Measurements from ENCODE around the gene LKAAEAR1. TPM values are rescaled to one million over a fixed set of nuclear protein-coding genes. Genes with fewer than 3 reads are reported as not detected.

Gene LKAAEAR1
- polyA plus RNA-seq, 5 donors: 0.30 to 1.3 (median 0.54) TPM; not detected in 2

- peak; percentile 64 to 67 for DNase-seq
These were observed 45.5 kb downstream of the LKAAEAR1 start for GRCh38 chr20:64038565-64039292.

DNA sequence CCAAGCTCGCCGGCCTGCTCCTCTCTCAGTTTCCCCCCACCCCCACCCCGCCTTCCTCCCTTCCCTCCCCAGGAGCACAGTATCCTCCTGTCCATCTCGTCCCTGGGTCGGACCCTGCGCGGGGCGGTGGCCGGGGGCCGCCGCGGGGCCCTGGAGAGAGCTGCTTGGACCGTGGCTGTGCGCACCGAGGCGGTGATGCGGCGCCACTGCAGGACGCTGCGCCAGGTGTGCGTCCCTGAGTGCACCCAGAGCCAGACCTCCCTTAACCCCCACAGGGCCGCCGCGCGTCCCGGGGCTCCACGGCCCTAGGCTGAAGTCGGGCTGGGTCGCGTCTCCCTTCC lies 46.0 kb downstream of the LKAAEAR1 start:
- DNase-seq: no peak

DNA sequence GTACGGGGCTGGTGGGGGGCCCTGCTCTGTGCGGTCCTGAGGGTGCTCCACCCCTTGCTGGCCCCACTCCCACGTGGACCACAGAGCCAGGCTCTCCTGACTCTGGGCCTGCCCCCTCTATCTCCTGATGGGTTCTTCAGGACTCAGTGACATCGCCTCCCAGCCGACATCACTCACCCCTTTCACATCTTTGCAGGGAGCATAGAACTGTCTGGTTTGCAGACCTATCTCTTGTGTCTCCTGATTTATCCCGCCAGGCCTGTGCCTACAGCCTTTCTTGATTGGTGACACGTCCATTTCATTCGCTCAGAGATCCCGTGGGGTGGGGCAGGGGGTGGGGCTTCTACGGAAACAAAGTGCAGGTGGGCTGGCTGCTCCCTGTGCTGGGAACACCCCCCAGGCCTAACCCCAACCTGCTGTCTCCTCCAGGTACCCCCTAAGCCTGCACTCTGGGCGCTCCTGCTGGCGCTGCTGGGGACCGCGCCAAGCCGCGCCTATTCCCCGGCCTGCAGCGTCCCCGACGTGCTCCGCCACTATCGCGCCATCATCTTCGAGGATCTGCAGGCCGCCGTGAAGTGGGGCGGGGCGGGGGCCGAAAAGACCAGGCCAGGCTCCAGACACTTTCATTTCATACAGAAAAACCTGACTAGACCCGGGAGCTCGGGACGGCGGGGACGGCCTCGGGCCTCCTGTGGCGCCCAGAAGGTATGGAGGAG lies 46.5 kb downstream of the LKAAEAR1 start:
- no peak for DNase-seq

DNA sequence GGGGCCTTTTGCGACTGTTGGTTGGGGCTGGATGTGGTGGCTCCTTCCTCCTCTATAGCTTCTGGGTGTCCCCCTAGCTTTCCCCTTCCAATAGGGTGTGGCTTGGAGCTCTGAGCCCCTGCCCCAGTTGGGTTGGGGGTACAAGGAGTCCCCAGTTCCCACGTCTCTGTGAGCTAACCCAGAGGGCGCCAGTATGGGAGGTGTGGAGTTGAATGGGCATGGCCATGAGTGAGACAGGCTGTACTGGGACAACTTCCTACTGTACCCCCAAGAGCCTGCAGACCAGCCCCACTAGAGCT lies 47.0 kb downstream of the LKAAEAR1 start:
- DNase-seq: no peak

DNA sequence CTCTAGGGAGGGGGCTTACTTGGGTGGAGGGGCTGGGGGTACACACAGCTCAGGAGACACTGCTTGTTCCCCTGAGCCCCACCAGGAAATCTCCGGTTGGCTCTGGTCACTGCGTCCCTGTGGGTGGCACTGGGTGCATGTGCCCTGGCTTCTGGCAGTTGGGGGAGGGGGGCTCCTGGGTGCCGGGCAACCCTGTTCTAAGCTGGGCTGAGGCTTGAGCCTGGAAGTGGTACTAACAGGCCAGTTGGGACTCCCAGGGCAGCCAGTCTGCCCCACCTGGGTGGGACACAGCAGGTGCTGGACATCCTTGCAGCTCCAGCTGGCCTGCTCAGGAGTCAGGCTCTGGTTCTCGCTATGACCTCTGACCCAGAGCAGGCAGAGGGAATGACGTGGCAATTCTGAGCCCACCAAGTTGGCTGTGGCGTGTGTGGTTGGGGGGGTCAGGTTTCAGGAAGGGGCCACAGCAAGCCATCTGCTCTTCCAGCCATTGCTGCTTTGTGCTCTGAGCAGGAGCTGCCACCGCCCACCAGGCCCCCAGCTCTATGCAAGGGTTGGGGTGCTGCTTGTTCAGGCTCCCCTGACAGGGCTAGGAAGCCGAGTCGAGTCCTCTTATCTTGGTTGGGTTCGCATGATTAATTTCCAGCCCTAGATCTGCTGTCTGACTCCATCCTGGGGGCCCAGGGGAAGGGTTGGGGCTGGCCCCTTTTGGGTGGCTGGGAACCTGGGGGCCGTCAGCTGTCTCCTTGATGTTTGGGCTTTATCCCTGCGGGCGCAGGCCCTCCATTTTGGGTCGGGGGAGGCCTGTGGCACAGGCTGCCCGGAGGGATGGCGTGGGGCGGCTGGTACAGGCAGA lies 47.6 kb downstream of the LKAAEAR1 start:
- DNase-seq: no peak

DNA sequence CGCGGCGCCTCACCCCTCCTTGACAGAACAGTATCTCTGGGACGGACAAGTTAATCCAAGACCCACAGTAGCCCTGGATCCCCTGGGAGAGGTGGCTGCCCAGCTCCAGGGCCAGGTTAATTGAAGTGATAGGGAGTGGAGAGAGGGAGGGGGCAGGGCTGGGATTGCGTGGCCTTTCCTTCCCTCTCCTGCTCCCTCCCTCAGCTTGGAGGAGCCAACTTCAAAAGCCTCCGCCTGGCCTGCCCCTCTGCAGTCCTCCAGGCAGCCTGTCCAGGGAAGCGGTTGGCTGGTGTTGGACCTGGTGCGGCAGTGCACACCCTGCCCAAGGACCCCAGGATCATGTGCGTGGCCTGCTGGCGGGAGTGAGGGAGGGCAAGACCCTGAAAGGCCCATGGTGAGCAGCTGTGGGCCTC lies 48.3 kb downstream of the LKAAEAR1 start, which contains the start of gene C20orf204:
TSS of gene C20orf204 (plus strand) at position 250 of the 413 bp plus-strand sequence. CDS start at position 392, 142 bp downstream.
- no peak for DNase-seq

DNA sequence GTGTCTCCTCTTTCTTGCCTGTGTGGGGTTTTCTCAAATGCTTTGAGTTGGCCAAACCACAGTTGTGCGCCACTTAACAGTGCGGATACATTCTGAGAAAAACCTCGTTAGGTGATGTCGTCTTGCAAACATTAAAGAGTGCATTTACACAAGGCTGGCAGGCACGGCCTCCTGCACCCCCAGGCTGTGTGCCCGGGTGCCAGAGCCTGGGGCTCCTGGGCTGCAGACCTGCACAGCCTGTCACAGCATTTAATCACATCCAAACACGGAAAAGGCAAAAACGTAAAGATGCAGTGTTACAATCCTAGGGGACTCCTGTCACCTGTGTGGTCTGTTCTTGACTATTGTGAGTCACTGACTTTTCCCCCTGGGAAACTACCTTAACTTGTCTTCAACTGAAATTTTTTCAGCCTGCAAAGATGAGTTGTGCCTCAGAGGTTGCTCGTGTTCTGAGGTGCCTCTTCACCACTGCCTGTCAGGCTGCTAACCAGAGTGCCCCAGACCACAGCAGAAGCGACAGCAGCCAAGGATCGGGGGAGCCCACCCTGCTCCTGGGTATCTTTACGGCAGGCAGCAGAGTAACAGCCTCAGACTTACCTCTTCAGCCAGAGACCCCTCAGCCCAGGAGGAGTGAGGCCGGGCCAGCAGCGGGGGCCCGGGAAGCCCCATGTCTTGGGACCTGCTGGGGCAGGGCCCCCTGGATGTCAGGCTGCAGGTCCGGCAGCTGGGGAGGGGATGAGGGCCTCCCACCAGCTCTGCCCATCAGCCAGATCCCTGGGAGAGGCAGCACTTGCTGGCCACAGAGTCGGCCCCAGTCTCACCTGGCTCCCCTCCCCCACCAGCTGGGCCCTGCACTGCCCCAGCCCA lies 48.9 kb downstream of the LKAAEAR1 start:
- DNase-seq: no peak

GRCh38 chr20:64033981-64034493 lies 50.2 kb downstream of the LKAAEAR1 start:
- no peak for DNase-seq

Other genes starting within 250 kb of the LKAAEAR1 start
- not detected for gene ABHD16B, start 222.9 kb downstream of the LKAAEAR1 start, polyA plus RNA-seq (ENCODE audit: insufficient read depth in 1 of 5, insufficient read length in 5 of 5, low replicate concordance in 1 of 5)
- 10 to 100 TPM; 81.9 to 93.7 (median 86.7) TPM for gene TPD52L2, start 219.1 kb downstream of the LKAAEAR1 start, polyA plus RNA-seq (ENCODE audit: insufficient read depth in 1 of 5, insufficient read length in 5 of 5, low replicate concordance in 1 of 5)
- 10 to 100 TPM; 16.2 to 32.5 (median 22.3) TPM for gene DNAJC5, start 189.3 kb downstream of the LKAAEAR1 start, polyA plus RNA-seq (ENCODE audit: insufficient read depth in 1 of 5, insufficient read length in 5 of 5, low replicate concordance in 1 of 5)
- gene UCKL1, start 128.0 kb downstream of the LKAAEAR1 start, polyA plus RNA-seq (ENCODE audit: insufficient read depth in 1 of 5, insufficient read length in 5 of 5, low replicate concordance in 1 of 5): 10 to 100 TPM; 41.7 to 65.3 (median 56.1) TPM
- 10 to 100 TPM; 19.5 to 36.5 (median 26.2) TPM for gene ZNF512B, start 114.5 kb downstream of the LKAAEAR1 start, polyA plus RNA-seq (ENCODE audit: insufficient read depth in 1 of 5, insufficient read length in 5 of 5, low replicate concordance in 1 of 5)
- gene SAMD10, start 104.8 kb downstream of the LKAAEAR1 start, polyA plus RNA-seq (ENCODE audit: insufficient read depth in 1 of 5, insufficient read length in 5 of 5, low replicate concordance in 1 of 5): 10 to 100 TPM in 1 of 5 donors, 1 to 10 TPM in 4; 5.9 to 11.0 (median 8.7) TPM
- 10 to 100 TPM; 64.3 to 87.1 (median 75.6) TPM for gene PRPF6, start 103.3 kb downstream of the LKAAEAR1 start, polyA plus RNA-seq (ENCODE audit: insufficient read depth in 1 of 5, insufficient read length in 5 of 5, low replicate concordance in 1 of 5)
- 1 to 10 TPM in 4 of 5 donors, under 1 TPM in 1; 0.66 to 1.7 (median 1.1) TPM for gene C20orf204, start 48.2 kb downstream of the LKAAEAR1 start, polyA plus RNA-seq (ENCODE audit: insufficient read depth in 1 of 5, insufficient read length in 5 of 5, low replicate concordance in 1 of 5)
- 10 to 100 TPM; 11.2 to 28.8 (median 13.7) TPM for gene SOX18, start 34.8 kb downstream of the LKAAEAR1 start, polyA plus RNA-seq (ENCODE audit: insufficient read depth in 1 of 5, insufficient read length in 5 of 5, low replicate concordance in 1 of 5)
- 100 to 1,000 TPM in 1 of 5 donors, 10 to 100 TPM in 4; 55.7 to 102 (median 79.6) TPM for gene TCEA2, start 21.2 kb downstream of the LKAAEAR1 start, polyA plus RNA-seq (ENCODE audit: insufficient read depth in 1 of 5, insufficient read length in 5 of 5, low replicate concordance in 1 of 5)
- gene RGS19, start 4.9 kb downstream of the LKAAEAR1 start, polyA plus RNA-seq (ENCODE audit: insufficient read depth in 1 of 5, insufficient read length in 5 of 5, low replicate concordance in 1 of 5): 10 to 100 TPM in 1 of 5 donors, 1 to 10 TPM in 4; 5.7 to 14.9 (median 7.6) TPM
- gene OPRL1, start 4.3 kb downstream of the LKAAEAR1 start, polyA plus RNA-seq (ENCODE audit: insufficient read depth in 1 of 5, insufficient read length in 5 of 5, low replicate concordance in 1 of 5): 1 to 10 TPM; 1.8 to 2.6 (median 2.4) TPM
- not detected for gene NPBWR2, start 23.2 kb upstream of the LKAAEAR1 start, polyA plus RNA-seq (ENCODE audit: insufficient read depth in 1 of 5, insufficient read length in 5 of 5, low replicate concordance in 1 of 5)
- gene MYT1, start 80.1 kb upstream of the LKAAEAR1 start, polyA plus RNA-seq (ENCODE audit: insufficient read depth in 1 of 5, insufficient read length in 5 of 5, low replicate concordance in 1 of 5): under 1 TPM; 0.13 to 0.43 (median 0.24) TPM
- 100 to 1,000 TPM in 4 of 5 donors, 10 to 100 TPM in 1; 86.2 to 166 (median 138) TPM for gene PCMTD2, start 171.3 kb upstream of the LKAAEAR1 start, polyA plus RNA-seq (ENCODE audit: insufficient read depth in 1 of 5, insufficient read length in 5 of 5, low replicate concordance in 1 of 5)

All from right lung (tissue), 5 donors.